NCI-H748 (cell line): ENCODE measurements around the gene LDB3.

Source experiments
- DNase-seq: peaks from one replicate; lab custom pipeline; 2025; ENCODE audit not compliant: unreplicated experiment; lab: John Stamatoyannopoulos, UW

The LDB3 gene

DNA sequence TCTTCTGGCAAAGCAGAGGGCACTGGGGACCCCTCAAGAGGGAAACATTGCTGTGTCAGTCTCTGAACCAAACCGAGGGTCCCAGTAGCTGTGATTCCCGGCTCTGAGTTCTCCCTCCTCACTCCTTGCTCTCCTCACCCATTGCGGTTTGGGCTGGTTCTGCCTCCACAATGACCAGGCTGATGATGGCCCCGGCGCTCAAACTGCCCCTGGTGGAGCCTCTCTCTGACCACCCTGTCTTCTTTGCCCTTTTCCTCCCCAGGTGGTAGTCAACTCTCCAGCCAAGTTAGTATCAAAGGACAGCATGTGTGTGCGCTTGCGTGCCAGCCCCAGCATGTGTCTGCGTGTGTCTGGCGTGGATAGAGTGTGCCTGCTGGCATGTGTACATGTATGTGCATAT lies 17.1 kb downstream of the LDB3 start:
- no peak for DNase-seq

DNA sequence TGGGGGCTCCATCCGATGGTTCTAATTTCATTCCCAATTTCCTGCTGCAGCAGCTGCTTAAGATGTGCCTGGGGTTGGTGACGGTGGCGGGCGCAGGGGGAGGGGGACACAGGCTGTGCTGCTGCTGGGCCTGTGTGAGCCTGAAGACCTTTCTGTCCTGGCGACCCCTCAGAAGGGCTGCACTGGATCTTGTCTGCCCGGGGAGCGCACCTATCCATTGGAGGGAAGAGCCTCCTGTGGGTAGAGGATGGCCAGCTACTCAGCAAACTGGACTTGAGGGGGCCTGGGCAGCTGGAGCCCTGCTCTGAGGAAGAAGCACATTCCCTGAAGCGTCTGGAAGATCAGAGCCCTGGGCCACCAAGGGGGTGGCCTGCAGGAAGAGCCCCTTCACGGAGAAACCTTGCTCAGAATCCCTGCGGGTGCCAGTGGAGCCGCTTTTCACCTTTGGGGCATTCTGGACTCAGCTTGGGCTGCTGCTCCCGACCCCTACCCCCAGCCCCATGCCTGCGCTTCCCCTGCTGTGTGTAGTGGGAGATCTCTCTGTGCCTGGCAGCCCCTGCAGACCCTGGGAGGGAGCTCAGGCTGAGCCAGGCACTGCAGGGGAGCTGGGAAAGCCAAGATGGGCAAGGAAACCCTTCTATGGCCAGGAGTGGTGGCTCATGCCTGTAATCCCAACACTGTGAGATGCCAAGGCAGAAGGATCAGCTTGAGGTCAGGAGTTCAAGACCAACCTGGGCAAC lies 17.8 kb downstream of the LDB3 start:
- DNase-seq = no peak

- no peak for DNase-seq
These were observed 18.7 kb downstream of the LDB3 start for GRCh38 chr10:86686972-86687371.

GRCh38 chr10:86687750-86688149 lies 19.4 kb downstream of the LDB3 start:
- DNase-seq = no peak

GRCh38 chr10:86688398-86688921 lies 20.1 kb downstream of the LDB3 start:
- DNase-seq = peak; percentile 37

- no peak for DNase-seq
These were observed 20.8 kb downstream of the LDB3 start for GRCh38 chr10:86689146-86689545.

- DNase-seq = no peak
These were observed 21.9 kb downstream of the LDB3 start for GRCh38 chr10:86690231-86690630.

GRCh38 chr10:86690657-86691084 lies 22.4 kb downstream of the LDB3 start:
- no peak for DNase-seq

DNA sequence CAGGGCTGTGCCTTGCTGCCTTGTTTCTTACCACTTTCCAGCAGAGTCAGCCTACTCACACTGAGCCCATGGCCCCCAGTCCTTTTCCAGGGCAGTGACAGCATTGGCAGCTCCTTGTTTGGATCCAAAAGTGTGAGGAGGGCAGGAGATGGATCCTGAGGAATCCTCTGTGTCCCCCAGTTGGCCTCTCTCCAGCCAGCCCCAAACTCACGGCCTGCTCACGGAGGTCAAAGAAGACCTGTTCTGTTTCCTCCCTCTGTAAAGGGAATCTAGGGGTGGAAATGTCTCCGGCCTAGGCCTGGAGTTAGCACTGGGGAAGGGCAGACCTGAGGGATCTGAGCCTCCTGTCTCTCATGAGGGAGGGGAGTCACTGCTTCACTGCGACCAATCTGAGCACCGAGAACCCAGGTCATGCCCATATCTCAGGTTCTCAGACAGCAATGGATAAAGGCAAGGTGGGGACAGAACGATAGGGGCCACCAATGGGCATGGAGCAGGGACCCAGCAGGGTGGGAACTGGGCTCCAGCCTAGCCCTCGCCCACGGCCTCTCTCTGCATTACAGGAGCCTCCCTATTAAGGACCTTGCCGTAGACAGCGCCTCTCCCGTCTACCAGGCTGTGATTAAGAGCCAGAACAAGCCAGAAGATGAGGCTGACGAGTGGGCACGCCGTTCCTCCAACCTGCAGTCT lies 23.2 kb downstream of the LDB3 start:
- no peak for DNase-seq

DNA sequence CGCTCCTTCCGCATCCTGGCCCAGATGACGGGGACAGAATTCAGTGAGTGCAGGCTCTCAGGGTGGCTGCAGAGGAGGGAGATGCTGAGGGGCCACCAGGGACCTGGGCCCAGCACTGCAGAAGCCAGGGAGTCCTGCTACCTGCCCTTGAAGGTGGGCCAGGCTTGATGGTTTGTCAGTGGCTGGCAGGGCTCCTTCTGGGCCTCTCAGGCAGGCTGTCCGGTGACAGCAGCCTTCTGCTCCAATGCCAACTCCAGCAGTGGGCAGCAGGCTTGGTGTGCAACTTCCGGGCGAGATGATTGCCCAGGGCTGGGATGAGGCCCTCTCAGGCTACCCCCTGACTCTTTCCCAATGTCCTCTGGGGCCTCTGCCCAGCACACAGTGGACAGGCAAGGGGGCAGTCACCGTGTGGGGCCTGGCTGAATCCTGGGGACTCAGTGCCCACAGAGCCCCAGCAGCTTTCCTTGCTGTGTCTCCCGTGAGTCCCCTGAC lies 23.8 kb downstream of the LDB3 start:
- no peak for DNase-seq

- DNase-seq = no peak
These were observed 24.4 kb downstream of the LDB3 start for GRCh38 chr10:86692664-86693063.

GRCh38 chr10:86693275-86693674 lies 25.0 kb downstream of the LDB3 start:
- DNase-seq = no peak

- DNase-seq = no peak
These were observed 25.5 kb downstream of the LDB3 start for GRCh38 chr10:86693721-86694369.

DNA sequence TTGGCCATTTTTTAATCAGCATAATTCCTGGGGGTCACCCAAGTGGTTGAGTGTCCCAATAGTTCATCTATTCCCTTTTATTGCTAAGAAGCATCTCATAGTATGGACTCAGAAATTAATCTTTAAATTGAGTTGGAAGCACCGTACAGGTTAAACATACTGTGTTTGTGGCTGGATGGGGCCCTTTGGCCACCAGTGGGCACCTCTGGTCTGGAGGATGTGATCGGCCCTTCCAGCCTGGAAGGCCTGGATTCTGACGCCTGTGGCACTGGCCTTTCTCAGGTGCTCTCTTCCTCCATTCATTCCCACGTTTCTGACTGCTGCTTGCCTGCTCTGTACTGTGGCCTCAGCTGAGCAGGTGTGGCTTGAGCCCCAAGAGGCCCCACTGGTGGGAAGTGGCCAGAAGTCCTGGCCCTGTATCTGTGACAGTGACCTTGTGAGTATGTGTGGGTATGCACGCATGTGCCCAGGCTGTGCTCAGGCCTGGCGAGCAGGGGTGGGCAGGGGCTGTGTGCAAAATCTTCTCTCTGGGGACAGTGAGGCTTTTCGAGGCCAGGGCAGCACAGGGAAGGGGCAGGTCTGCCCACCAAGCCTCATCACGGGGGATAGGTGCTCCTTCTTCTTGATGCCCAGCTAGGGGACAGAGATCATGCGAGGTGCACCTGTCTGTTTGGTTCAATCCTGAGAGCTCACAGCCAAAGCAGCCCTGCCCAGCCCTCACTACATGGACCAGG lies 30.1 kb downstream of the LDB3 start:
- DNase-seq = no peak

DNA sequence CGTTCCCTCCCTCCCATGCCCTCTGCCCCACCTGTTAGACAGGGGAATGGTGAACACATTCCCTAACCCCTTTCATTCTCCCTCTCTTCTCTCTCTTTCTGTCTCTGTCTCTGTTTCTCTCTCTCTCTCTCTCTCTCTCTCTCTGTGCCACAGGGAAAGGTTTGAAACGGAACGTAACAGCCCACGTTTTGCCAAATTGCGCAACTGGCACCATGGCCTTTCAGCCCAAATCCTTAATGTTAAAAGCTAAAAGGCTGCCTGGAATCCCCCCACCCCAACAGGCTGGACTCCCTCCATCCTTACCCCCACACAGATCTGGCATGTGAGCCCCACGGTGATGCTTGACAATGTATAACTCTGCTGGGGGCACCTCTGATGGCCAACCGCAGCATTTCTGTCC lies 30.8 kb downstream of the LDB3 start:
- no peak for DNase-seq

DNA sequence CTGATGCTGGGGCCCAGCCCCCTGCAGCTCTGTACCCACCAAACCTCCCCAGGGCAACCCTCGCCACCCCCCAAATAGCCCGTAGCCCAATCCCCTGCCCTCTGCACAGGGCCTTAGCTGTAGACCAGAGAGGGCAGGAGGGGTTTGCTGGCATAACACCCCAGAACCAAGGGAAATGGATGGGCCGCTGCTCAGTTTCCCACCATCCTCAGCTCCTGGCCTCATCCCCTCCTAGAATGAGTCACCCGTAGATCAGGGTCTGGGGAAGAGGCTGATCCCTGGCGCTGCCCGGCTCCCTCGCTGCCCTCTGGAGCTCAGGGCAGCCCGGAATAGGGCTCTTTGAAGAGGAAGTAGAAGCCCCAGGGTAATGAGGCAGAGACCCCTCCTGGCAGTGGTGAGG lies 31.2 kb downstream of the LDB3 start:
- DNase-seq = no peak

- DNase-seq = no peak
These were observed 31.9 kb downstream of the LDB3 start for GRCh38 chr10:86699991-86700840.

GRCh38 chr10:86700851-86701617 lies 32.7 kb downstream of the LDB3 start:
- DNase-seq = no peak

DNA sequence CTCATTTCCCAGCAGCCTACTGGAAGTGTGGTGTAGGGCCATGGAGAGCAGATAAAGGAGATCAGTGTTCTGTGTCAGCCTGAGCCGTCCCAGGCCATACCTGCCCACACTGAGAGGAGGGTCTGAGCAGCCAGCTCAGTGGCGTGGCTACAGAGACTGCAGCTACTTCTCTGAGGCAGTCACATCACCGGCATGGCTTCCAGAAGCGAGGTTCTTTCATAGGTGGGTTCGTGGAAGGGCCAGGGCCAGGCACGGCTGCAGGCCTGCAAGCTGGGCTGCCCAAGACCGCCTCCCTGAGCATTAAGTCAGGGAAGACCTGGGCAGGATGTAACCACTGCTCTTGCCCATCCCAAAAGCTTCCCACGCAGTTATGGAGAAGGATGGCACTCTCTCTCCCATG lies 34.9 kb downstream of the LDB3 start:
- no peak for DNase-seq
